NCI-H1092 (cell line): ENCODE measurements around the gene GALNT6.

Experiments used
- DNase-seq: peaks from one replicate; lab custom pipeline; 2025; lab: John Stamatoyannopoulos, UW

GALNT6 gene

GRCh38 chr12:51381226-51382079 is 9.8 kb downstream of the GALNT6 start:
- no peak for DNase-seq

DNA sequence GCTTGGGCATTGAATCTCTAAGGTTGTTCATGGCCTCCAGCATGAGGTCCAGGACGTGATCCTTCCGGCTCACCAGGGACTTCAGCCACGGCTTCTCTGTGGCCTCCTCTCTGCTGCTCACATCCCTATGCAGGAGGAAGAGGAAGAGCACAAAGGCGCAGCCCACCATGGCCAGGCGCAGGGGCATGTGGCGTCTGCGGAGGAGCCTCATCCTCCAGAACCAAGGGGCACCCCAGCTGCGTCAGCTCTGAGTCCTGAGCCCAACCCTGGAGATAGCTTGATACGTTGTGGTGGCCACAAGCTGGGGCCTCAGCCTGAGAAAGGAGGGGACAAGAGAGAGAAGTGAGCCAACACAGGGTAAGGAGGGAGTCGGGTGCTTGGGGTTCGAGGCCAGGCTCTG is 11.6 kb downstream of the GALNT6 start:
- no peak for DNase-seq

DNA sequence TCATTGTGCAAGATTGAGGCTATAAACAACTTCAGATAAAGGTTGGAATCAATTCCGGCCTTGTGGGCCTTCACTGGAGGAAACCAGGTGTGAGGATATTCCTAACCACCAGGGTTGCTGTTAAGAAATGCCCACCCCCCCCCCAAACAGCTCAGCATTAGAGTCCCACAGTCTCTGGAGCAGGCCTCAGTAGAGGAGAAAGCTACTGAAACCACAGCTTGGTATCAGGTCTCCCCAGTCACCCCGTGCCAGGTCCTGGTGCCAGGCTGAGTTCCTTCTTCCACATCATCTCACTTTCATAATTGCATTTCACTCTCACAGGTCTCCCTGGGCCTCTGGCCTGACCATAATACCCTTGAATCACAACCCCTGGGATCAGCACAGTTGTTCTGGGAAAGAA is 12.5 kb downstream of the GALNT6 start:
- DNase-seq = no peak

DNA sequence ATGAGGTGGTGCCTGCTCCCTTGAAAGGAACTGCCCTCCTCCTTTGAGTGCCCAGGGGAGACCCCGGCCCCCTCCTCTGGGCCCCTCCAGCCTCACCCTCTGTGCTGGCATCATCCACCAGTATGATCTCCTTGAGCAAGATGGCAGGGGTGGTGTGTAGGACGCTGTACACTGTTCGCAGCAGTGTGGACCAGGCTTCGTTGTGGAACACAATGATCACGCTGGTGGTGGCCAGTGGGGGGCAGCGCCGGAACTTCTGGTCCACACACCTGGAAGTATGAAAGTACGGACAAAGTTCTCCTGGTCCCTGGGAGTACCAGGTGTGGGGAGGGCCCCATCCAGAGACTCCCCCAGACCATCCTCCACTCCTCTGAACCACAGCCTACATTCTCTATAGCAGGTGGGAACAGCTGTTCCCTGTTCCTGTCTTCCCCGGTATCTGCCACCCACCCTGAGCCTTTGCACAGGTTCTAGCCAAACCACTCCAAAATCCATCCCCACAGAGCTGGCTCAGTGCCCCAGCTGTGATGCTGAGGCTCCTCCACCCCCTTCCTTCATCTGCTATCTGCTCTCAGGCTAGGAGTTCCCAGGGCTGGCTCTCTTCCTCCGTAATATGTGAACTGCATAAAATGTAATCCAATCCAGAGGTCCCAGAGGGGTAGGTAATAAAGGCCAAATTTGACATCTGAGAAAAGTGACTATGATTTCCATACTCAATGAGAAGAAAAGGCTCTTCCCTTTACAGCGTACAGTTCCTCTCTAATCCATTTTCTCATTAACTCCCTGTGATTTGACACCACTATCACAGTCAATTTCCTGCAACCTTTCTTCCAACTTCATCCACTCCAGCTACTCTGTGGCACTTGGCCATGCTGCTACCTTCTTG is 13.9 kb downstream of the GALNT6 start:
- no peak for DNase-seq

DNA sequence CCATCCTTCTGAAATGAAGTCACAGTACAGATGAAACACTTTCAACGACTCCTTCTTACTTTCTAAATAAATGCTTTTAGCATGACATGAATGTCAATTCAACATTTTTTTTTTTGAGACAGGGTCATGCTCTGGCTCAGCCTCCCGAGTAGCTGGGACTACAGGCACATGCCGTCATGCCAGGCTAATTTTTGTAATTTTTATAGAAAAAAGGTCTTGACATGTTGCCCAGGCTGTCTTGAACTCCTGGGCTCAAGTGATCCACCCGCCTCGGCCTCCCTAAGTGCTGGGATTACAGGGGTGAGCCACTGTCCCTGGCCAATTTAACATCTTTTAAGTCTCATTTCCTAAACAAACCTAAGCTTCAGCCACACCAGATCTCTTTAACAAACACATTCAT is 16.4 kb downstream of the GALNT6 start:
- DNase-seq = no peak

- DNase-seq = no peak
Observed at GRCh38 chr12:51374361-51374760, 16.8 kb downstream of the GALNT6 start.

GRCh38 chr12:51373187-51373586 is 18.0 kb downstream of the GALNT6 start:
- DNase-seq = no peak

DNA sequence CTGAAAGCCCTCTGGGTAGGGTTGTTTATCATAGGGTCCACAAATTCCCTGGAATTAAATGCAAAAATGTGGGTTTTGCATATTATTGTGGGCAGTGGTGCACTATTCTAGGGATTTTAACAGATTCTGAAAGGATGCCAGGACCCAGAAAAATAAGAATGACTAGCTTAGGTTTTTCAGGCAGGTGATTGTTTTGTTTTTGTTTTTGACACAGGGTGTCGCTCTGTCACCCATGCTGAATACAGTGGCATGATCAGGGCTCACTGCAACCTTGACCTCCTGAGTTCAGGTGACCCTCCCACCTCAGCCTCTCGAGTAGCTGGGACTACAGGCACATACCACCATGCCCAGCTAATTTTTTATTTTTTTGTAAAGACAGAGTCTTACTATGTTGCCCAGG is 19.2 kb downstream of the GALNT6 start:
- DNase-seq = no peak

- no peak for DNase-seq
Observed at GRCh38 chr12:51371295-51371953, 19.8 kb downstream of the GALNT6 start.

DNA sequence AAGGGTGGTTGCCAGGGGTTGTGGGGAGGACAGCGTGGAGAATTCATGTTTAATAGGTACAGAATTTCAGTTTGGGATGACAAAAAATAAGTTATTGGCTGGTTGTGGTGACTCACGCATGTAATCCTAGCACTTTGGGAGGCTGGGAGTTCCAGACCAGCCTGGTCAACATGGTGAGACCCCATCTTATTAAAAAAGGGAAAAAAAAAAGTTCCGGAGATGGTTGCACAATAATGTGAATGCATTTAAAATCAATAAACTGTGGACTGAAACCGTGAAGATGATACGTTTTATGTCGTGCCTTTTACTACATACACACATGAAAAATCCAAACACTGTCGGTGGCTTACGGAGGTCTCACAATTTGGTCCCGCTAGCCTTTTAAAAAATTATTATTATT is 20.5 kb downstream of the GALNT6 start:
- no peak for DNase-seq

DNA sequence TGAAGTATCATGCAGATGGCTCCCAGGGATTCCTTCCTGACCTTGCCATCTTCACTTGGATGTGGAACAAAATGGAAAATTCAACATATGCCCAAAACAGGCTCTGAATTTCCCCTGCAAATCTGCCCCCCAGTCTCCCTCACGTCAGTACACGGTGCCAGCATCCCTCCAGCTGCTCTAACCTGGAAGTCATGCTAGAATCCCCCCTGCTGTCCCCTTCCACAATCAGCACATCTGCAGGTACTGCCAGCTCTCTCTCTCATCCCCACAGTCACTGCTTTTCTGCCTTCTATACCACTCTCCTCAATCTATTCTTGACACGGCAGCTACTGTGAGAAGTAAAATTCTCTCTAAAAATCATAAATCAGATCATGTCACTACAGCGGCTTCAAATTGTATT is 21.6 kb downstream of the GALNT6 start:
- no peak for DNase-seq

DNA sequence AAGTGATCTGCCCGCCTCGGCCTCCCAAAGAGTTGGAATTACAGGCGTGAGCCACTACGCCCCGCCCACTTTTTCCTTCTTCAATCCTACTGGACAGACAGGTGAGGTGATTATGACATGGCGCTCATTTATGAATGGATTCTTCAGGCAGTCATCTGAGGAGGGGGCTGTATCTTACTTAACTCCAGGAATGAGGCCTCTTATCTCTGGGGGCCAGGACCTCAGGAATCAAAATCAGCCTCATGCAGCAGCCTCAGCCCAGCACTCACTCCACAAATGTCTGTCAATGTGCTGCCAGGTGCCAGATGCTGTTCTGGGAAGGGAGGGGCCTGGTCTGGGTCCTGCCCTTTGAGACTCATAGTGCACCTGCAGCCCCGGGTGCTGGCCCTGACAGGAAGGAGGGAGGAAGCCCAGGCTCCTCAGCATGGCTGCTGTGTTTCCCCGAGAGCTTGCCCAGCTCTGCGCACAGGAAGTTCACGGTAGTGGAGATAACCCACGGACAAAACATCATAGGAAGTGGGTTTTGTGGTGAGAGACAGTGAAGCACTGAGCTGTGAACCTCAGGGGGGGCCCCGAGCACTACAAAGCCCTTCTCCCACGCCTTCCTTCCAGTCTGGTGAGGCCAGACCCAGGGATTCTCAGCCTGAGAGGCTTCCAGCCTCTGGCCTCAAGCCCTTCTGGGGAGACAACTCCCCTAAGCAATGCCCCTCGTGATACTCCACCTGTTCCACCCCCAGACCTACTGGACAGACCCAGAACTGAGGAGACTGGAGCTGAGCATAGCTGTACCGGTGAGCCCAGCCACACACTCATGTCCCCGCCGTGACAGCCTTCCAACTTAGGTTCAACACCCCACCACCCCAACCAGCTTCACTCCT is 22.3 kb downstream of the GALNT6 start:
- no peak for DNase-seq

DNA sequence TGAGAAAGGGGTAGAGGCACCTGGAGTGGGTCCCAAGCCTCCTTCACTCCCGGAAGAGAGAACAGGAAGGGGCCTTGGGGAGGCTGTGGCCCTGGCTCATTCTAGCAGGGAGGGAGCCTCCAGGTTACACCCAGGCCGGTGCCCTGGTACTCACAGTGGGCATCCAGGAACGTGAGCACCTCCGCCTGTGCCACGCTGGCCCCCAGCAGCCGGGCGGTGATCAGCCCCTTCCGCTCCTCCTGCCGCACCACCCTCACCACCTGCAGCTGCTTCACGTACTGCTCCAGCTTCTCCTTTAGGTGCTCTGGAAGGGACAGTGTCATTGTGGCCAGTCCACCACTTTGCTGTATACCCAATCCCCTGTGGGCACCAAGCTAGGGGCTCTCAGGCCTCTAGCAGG is 25.9 kb downstream of the GALNT6 start:
- DNase-seq = no peak

- no peak for DNase-seq
Observed at GRCh38 chr12:51364001-51364400, 27.2 kb downstream of the GALNT6 start.

- DNase-seq = no peak
Observed at GRCh38 chr12:51362747-51363342, 28.4 kb downstream of the GALNT6 start.

DNA sequence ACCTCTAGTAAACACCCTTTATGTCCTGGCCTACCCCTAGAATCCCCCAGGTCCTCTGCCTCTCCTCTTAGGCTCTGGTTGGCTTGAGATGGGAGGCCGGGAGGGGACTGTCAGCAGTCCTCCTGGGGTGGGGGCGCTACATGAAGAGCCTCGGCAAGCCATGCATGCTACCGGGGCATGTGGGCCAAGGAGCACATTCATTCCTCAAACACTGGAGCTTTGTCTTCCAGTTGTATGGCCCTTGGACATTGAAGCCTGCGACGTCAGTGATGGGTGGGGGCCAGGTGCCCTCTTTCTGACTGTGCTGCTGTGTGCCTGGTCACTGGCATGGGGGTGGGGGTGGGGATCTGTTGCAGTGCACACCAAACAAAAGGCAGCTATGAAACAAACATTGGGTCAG is 28.9 kb downstream of the GALNT6 start:
- no peak for DNase-seq

GRCh38 chr12:51361161-51362016 is 29.8 kb downstream of the GALNT6 start:
- no peak for DNase-seq

GRCh38 chr12:51360315-51360714 is 30.9 kb downstream of the GALNT6 start:
- DNase-seq = no peak

GRCh38 chr12:51359851-51360250 is 31.4 kb downstream of the GALNT6 start:
- no peak for DNase-seq

- no peak for DNase-seq
Observed at GRCh38 chr12:51358496-51358895, 32.7 kb downstream of the GALNT6 start.
